ENCODE data around the gene TGOLN2.
"Not testable (repeated sequence)": the region's sequence is repeated elsewhere in the genome, so short reads cannot be mapped to it uniquely, and the experiment has no call there.

The TGOLN2 gene

DNA sequence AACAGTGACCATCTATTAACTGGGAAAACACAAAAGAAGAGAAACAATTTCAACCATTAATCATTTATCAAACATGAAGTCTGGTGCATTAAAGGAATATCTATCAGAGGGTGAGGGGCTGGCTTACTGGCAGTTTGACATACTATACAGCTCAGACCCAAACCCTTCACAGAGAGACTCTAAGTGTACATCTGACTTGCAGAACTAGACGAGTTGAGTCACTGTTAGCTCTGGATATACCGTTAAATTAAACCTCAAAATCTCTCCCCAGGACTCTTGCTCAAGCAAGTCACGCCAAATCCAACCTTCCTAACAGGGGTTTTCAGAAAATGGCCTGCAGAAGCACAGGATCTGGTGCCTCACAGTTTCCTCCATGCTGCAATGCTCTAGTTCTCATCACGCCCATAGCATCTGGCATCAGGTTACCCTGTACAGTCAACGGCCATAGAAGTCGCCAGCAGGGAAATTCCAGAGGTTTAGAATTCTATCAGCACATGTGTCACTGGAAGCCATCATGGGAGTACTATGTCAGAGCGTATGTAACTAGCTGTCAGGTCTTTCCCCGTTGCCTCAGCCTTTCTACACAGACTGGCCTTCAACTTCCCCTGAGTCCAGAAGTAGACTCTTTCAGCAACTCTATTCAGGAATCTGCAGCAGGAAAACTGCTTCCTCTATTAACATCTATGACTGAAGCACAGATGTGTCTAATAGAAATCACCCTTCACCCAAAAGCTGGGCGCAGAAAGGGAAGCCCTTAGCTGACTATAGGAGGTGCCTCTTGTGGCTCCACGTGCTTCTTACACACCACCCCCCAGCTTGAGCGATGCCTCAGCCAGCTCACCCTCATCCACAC is 9.3 kb downstream of the TGOLN2 start:
- DNase-seq = peak in 1 of 42 donors; percentile 35
- intact Hi-C loops (cut with DNase I) = no loop called here

DNA sequence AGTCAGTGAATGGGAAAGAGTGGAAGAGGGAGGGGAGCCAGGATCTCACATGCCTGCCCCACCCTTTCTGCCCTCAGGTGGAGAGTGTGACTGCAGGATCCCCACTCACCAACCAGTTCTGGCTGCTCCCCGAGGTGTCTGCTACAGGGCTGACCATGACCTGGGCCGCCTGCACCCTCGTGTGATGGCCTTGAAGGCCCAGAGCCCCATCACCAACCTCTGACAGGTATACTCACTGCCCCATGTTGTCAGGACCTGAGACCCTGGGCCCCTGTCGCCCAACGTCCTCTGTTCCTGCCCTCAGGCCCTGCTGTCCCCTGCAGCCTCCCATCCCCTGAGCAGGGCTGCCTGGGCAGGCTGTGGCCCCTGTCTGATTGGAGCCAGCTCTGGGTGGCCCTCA is 11.9 kb downstream of the TGOLN2 start:
- intact Hi-C loops (cut with DNase I) = not testable (repeated sequence)

DNA sequence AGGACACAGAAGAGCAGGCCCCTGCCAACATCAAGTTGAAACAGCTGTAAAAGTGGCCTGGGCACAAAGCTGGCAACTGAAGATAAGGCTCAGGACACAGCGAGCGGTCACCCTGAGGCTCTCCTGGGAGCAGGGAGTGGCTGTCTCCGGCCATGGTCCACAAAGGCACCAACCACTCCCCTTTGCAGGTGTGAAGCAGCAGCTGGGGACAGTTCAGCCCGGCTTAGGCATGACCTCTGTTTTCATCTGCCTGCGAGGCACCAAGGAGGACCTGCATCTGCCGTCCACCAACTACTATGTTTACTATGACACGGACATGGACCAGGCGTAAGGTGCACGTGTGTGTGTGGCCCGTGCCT is 12.9 kb downstream of the TGOLN2 start:
- intact Hi-C loops (cut with DNase I) = no loop called here
- no peak for DNase-seq

More for the DNA sequence above, 11.9 kb downstream of the TGOLN2 start:
- peak in 1 of 42 donors; percentile 1 for DNase-seq

DNA sequence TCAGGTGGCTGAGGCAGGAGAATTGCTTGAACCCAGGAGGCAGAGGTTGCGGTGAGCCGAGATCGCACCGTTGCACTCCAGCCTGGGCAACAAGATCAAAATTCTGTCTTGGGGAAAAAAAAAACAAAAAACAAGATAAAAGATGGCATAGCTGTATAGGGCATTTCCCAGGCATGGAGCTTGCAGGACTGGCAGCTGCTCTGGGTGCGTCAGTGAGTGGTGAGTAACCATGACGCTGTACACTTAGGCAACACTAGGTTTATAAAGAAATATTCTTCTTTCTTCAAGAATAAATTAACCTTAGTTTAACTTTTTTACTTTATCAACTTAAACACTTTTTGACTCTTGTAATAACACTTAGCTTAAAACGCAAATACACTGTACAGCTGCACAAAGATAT is 15.4 kb downstream of the TGOLN2 start:
- DNase-seq = no peak
- intact Hi-C loops (cut with DNase I) = no loop called here

DNA sequence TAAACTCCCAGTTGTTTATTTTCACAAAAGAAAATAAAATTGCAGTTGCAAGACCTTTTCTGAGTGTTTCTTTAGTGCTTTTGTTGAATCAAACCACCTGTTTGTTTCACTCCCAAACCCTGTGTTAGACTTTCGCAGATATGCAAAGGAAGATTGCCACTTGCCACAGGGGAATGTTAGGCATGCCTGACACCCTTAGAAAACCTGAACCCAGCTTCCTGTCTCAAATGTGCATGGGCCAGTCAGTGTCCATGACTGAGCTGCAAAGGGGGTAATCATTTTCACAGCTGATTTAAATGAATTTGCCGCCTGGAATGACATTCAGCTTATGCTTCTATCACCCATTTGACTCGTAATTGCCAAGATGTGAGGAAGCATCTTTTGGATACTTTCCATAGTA is 17.5 kb downstream of the TGOLN2 start:
- no peak for DNase-seq
- intact Hi-C loops (cut with DNase I) = no loop called here

DNA sequence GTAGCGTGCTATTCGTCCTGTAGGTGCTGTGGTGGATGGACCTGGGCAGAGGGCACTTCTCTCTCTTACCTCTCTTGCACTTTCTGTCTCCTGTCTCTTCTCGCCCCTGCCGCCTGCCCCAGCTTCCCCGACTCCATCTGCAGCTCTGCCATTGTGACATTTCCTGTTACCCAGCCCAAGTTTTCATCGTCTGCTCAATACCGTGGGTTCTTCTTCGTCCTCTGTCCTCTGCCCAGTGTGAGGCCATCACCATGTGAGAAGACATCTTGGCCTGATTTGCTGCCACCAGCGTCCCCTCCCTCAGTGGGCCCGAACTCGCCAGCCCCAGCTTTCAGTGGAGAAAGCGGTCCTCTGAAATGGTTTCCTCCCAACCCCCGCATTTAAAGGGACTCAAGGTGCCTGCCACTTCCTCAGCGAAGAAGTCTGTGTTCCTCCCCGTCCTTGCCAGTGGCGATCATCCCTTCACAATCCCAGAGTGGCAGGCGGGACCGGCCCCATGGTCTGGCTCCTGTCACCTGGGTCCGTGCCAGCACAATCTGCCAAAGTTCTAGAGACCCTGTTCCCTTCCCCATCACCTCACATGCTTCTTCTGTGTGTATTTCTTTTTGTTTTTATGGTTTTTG is 18.0 kb downstream of the TGOLN2 start:
- intact Hi-C loops (cut with DNase I) = no loop called here
- DNase-seq = peak in 4 of 42 donors; percentile 26 to 46 (median 37)

DNA sequence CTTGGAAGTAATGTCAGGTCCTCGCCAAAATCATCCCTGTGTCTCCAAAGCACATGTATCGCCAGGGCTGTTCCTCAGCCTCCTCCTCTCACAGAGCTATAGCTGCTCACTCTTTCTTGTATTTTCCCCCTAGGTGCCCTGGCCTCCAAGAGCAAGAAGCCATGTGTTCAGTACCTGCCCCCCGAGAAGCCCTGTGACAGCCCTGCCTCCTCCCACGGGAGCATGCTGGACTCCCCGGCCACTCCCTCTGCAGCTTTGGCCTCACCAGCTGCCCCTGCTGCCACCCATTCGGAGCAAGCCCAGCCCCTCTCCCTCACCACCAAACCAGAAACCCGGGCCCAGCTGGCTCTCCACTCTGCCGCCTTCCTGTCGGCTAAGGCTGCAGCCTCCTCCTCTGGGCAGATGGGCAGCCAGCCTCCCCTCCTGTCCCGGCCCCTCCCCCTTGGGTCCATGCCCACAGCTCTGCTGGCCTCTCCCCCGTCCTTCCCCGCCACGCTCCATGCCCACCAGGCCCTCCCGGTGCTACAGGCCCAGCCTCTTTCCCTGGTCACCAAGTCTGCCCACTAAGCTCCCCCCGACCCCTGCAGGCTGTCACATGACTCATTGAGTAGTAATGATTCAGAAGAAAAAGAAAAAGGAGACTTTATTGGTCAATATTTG is 18.8 kb downstream of the TGOLN2 start:
- intact Hi-C loops (cut with DNase I) = no loop called here
- peak; percentile 25 to 85 (median 70) for DNase-seq

DNA sequence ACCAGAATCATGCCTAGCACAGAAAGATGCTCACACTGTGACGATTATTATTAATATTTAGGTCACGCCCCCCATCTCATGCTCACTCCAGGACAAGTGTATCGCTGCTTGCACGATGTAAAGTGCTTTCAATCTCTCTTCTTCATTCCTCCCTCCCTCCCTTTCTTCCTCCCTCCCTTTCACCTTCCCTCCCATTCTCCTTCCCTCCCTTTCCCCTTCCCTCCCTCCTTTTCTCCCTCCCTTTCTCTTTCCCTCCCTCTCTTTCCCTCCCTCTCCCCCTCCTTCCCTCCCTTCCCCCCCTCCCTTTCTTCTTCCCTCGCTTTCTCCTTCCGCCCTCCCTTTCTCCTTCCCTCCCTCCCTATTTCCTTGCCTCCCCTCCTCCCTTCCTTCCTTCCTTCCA is 19.6 kb downstream of the TGOLN2 start:
- DNase-seq = no peak
- intact Hi-C loops (cut with DNase I) = no loop called here

DNA sequence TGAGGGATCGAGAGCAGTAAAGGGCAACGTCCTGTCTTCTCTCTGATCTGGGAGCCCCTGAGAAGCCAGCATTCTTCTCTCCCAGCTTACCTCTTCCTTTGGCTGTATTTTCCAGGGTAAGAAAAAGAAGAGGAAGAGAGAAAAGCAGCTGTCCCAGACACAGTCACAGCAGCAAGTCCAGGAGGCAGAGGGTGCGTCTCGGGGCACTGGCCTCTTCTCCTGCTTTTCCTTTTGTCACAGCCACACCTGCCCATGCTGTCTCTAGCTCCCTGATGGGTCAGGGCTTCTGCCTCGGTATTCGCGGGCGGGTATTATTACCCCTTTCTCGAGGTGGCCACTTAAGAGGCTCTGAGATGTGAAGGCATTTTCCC is 20.3 kb downstream of the TGOLN2 start:
- intact Hi-C loops (cut with DNase I) = no loop called here
- peak in 1 of 42 donors; percentile 10 for DNase-seq

DNA sequence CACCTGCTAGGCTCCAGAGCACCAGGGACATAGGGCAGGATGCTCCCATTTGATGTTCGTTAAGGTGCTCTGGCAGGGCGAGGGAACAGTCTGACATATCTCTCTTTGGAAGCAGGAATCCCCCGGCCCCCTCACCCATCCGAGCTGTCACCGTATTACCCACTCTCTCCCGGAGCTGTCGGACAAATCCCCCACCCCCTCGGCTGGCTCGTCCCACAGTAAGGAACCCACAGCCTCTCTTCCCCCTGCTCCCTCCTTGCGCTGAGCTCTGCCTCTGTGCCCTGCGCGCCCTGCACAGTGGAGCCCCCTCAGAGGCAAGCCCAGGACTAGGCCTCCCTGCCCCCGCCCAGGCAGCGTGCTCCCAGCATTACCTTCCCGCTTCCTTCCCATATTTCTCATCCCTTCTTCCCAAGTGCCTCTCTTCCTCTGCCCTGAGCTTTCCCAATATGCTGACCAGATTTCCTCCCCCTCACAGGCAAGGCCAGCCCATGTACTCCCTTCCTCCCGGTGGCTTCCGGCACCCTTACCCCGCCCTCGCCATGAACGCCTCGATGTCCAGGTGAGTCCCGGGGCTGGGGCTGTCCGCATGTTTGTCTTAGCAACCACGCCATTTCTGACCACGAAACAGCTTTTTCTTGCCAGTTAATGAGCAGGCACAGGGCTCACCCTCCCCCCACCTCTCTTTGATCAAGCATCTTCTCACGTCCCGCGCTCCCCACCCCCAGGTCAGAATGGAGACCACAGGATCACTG is 23.8 kb downstream of the TGOLN2 start:
- DNase-seq = peak in 1 of 42 donors; percentile 21
- intact Hi-C loops (cut with DNase I) = no loop called here

DNA sequence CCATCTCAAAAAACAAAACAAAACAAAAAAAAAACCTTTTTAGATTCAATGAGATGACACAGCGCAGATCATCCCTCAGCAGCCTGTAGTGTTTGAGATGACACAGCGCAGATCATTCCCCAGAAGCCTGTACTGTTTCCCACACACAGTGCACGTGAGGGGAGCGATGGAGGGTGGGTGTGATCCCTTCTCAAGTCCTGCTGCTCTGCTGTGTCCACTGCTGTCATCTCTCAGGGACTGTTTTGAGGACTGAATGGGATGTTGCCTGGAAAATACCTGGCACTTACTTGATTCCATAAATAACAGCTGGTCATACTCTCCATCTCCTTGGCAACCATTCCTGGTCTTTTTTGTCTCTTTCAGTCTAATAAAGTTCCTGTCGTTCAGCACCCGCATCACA is 25.7 kb downstream of the TGOLN2 start:
- peak in 20 of 42 donors; percentile 14 to 60 (median 46) for DNase-seq
- intact Hi-C loops (cut with DNase I) = no loop called here

DNA sequence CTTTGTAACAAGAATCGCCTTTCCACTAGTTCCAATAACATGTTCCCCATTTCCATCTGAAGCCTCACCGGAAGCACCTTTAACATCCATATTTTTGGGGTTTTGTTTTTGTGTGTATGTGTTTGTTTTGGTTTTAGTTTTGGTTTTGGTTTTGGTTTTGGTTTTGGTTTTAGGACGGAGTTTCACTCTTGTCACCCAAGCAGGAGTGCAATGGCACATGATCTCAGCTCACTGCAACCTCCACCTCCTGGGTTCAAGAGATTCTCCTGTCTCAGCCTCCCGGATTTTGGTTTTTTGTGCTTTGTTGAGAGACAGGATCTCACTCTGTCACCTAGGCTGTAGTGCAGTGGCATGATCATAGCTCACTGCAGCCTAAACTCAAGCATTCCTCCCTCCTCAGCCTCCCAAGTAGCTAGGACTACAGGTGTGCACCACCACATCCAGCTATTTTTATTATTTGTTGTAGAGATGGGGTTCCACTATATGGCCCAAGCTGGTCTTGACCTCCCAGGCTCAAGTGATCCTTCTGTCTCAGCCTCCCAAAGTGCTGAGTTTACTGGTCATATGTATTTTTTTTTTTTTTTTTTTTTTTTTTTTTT is 36.3 kb downstream of the TGOLN2 start:
- DNase-seq = no peak
- intact Hi-C loops (cut with DNase I) = no loop called here

DNA sequence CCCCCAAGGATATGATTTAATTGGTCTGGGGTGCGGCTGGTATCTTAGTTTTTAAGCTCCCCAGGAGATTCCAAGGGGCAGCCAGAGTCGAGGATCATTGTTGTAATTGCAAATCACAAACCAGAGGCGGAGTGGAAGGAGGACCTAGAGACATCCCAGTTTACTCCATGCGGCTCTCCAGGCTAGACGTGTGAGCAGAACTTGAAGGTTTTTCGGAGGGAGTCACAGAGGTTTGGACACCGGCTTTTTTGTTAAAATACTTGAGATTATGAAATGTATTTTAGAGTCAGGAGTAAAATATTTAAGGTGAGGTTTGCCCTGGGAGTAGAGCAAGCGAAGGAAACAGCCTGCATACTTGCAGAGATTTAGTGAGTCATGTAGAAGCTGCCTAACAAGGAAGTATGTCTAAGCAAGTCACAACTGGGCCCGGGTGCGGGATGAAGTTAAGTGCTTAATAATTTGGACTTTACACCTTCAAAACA is 39.5 kb downstream of the TGOLN2 start:
- intact Hi-C loops (cut with DNase I) = loop anchor here (5.0 kb wide), 1 partner anchor 221 kb away; no protein-coding TSS in a partner anchor
- no peak for DNase-seq

DNA sequence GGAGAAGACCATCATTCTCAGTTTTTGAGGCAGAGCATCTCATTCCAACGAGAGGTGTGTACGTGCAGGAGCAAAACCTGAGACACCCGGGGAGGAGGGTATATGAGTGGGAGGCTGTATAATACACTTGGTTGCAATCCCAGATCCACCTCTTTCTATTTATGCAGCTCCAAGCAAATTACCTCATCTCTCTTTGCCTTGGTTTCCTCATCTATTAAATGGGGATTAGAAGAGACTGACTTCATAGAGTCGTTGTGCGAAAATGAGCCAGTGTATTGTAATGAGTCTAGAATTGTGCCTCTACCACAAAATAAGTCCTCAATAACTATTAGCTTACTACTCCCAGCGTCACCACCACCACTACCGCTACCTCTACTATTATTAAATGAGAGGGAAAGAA is 40.1 kb downstream of the TGOLN2 start:
- intact Hi-C loops (cut with DNase I) = loop anchor here (5.0 kb wide), 1 partner anchor 220 kb away; no protein-coding TSS in a partner anchor
- no peak for DNase-seq

DNA sequence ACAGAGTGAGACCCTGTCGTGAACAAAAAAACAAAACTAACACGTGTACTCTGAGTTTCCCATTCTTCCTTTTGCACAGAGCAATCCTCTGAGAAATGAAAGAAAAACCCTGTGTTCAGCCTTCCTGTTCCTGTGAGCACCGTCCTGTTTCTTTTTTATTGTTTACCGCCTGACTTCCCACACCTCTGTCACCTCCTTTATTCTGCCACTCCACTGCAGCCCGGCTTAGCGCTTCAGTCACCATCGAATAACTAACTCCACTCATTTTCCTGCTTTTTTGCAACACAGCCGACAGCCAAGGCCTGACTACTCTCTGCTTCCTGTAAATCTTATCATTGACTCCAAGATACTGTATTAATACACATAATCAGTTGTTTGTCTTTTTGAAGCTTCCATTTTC is 40.9 kb downstream of the TGOLN2 start:
- intact Hi-C loops (cut with DNase I) = loop anchor here (5.0 kb wide), 1 partner anchor 220 kb away; no protein-coding TSS in a partner anchor
- DNase-seq = no peak

DNA sequence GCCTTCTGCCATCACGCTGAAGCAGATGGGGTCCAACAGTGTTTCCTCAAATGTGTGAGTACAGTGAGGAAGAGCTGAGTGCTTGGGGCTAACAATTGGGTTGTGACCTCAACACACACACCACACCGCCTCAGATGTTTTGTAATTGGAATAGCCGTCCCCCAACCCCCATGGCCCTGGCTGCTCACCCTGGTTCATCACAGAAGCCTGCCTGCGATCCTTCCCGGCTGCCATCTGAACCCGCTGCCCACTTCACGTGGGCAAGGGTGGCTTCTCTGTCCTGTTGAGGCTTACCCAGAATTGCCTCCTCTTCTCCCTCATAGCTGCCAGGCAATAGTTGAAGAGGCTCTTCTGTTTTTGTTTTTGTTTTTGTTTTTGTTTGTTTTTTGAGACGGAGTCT is 44.1 kb downstream of the TGOLN2 start:
- no peak for DNase-seq
- intact Hi-C loops (cut with DNase I) = no loop called here

DNA sequence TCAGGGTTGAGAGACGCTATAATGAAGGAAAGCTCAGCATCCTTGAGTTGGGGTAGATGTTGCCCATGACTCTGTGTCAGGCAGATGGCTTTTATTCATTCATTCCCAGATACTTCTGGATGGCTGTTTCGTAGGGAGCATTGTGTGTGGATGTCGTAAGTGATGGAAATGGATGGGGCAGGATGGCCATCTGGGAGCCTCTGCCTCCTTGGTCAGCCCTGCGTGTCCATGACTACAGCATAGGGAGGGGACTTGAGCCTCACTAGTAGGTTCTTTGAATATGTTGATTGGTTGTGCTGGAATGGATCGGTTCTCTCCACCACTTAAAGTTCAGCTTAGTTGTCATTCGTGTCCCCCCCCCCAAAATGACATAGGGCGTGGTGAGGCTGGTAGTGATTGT is 44.9 kb downstream of the TGOLN2 start:
- intact Hi-C loops (cut with DNase I) = no loop called here
- DNase-seq = no peak

DNA sequence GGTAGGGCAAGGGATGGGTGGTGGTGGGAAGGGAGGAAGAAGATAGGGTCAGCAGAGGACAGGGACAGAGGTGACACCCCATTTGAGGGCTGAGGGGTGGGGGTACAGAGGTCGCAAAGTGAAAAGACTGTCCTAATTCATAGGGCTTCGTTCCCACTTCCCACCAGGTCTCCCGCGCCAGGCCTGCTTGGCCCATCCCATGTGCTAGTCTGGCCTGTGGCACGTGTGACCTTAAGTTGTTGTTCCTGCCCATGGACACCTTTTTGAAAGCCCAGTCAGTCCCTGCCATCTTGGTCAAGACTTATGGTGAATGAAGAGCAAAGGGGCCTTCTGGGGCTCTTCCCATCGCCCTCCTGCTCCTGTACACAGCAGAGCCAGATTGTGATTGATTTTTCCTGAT is 46.2 kb downstream of the TGOLN2 start:
- no peak for DNase-seq
- intact Hi-C loops (cut with DNase I) = no loop called here

DNA sequence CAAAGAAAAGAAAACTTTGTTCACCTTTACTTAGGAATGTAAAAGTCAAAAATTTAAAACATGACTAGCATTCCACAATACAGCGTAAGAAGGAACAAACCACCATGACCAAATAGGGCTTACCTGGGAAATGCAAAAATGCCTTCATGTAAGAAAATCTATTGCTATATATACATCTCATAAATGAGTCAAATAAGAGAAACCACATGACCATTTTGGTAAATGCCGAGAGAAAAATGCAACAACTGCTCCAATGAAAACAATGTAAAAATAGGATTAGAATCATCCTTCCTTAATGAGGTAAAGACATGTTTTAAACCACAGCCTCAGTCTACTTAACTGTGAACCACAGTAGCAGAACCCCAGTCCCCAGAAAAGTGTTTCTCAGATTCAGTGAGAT is 49.4 kb downstream of the TGOLN2 start:
- intact Hi-C loops (cut with DNase I) = loop anchor here (10.0 kb wide), 1 partner anchor 144 kb away; the partner anchor contains the start of gene TCF7L1
- DNase-seq = no peak
